ENCODE results near the gene ERLEC1.
"Not testable (repeated sequence)": the region's sequence is repeated elsewhere in the genome, so short reads cannot be mapped to it uniquely, and the experiment has no call there.

ERLEC1 gene

DNA sequence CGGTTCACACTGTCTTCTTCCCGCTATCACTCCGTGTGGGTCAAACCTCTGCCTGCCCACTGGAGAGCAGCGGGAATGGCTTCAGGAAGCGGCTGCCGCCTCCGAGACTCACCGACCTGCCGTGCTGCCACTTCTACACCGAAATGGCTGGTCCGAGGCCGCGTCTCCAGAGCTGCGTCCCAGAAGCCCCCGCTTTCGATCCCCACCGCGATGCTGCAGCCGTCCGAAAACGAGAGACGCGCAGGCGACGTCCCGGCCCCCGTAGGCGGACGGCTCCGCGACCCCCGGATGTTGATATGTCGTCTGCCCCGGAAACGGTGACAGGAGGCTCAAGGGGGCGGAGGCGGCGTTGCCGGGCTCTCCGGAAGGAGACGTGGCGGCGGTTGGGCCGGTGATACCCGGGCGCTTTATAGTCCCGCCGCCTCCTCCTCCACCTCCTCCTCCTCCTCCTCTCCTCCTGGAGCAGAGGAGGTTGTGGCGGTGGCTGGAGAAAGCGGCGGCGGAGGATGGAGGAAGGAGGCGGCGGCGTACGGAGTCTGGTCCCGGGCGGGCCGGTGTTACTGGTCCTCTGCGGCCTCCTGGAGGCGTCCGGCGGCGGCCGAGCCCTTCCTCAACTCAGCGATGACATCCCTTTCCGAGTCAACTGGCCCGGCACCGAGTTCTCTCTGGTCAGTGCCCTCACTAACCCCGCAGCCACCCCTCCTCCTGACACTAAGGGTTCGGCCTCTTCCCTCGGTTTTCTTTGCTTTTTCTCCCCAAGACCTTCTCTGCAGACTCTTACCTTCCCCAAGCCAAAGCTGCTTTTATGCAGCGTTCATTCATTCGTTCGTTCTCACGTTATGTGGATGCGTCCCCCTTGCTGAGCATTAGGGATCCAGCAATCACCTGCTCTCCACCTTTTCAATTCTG, at the start of gene ERLEC1, which contains the start of gene ASB3:
TSS of gene ERLEC1 (plus strand) at position 340 of the 909 bp plus-strand sequence. CDS start at position 507, 167 bp downstream.
TSS of gene ASB3 (minus strand) at position 249 of the 909 bp plus-strand sequence. CDS start 21,381 bp downstream, outside the sequence.
- peak; percentile 86 to 90 for DNase-seq

GRCh38 chr2:53737091-53737490, 49.8 kb upstream of the ERLEC1 start:
- DNase-seq: no peak

DNA sequence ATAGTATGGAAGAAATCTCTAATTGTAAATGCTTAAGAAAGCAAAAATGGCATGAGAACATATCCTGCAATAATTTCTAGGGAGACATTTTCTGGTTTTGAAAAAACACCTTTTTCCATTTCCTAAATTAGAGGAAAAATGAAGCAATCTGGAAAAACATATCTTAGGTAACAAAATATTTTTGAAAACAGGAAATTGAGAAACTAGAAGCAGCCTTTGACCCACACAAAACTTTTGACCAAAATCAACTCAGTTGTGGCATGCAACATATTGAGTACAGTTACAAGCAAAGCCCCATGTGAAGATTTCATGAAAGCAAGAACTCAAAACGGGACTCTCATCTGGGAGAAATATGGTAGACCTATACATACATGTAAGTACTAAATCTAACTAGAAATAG, 47.8 kb upstream of the ERLEC1 start:
- no peak for DNase-seq

GRCh38 chr2:53740170-53740569, 46.7 kb upstream of the ERLEC1 start:
- DNase-seq: no peak

GRCh38 chr2:53744395-53745065, 42.3 kb upstream of the ERLEC1 start:
- no peak for DNase-seq

DNA sequence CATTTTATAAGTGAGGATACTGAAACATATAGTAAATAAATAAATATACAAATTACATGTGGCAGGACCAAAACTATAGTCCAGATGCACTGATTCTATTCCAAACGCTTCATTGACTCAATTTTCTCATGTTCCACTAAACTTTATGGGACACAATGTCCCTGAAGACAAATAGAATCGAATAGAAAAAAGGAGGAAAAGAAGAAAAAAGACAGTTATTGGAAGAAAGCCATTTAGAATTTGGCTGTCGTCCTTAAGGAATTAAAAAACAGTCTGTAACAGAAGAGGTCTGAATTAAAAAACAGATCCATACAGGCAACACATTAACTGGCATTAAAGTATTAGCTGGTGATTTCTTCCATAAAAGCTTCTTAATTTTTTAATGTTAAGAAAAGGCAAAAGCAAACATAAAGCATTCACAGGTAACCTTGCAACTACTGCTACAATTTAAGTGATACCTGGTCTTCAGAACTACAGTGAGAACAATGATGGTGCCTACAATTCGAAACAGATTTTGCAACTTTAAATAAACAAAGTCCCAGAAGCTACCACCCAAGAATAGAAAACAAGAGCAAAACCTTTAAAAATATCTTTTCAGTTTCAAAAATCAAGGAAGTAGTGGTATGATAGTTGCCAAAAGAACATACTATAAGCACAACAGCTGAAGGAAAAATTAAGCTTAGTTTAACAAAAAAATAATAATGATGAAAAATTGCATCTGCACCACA, 36.6 kb upstream of the ERLEC1 start:
- DNase-seq: no peak

DNA sequence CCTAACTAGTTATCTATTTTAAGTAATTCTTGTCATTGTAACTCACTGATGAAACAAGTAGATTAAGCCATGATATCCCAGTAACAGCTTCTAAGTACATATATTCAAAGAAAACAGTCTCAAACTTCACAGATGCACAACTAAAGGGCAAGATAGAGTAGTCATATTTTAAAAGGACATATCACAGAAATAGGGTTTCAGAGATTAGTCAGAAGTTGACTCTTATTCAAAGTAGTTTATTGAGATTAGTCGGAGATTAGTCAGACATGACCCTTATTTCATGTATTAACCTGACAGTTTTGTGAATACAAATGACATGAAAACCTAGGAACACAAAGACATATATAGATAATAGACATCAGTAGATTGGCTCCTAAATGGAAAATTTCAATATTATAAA, 35.1 kb upstream of the ERLEC1 start:
- DNase-seq: no peak

DNA sequence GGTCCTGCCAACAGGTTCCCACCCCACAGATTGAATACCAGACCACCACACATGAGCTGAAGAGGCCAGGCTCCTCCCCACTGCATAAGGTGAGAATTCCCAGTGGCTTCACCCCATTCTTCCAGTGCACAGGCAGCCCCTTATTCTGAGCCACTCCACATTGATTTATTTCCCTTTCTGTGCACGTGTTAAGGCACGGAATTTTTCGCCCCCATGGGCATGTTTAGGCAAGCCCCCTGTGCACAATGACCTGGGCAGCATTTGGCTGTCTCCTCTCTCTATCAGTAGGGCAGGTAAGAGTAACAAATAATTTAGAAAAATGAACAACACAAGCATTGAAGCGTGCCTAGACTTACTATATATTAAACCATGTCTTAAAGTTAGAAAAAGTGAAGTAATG, 34.5 kb upstream of the ERLEC1 start:
- no peak for DNase-seq

DNA sequence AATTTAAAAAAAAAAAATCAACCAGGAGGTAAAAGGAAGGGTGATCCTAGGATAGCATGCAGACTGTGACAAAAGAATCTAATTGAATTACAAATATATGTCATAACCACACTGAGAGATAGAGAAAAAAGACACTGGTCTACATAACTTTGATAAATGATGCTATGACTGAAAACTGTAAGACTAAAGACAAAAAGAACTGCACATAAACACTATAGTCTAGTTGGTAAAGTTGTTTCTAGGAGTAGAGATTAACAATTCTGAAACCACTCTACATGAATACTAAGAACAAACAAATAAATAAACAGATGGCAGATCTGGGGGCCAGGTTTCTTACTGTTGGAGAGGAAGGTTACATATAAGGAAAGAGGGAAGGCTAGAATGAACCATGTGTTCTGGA, 33.8 kb upstream of the ERLEC1 start:
- no peak for DNase-seq

DNA sequence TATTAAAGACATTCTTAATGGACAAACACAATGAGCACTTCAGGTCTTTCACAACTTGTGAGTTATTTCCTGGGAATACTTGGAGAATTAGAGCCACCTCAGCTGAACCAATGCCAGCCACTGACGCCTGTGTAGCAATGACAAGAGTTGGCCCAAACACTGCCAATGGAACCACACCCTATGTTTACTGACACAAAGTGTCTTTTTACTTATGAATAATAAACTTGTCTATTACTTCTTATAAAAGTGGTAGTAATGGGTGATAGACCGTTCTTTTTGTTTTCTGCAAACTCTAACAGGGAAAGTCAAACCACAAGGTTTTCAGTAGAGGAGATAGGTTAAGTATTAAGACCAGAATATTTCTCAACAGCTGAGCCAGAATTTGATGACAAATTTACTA, 31.7 kb upstream of the ERLEC1 start:
- no peak for DNase-seq

GRCh38 chr2:53756644-53757043, 30.2 kb upstream of the ERLEC1 start:
- DNase-seq: no peak

DNA sequence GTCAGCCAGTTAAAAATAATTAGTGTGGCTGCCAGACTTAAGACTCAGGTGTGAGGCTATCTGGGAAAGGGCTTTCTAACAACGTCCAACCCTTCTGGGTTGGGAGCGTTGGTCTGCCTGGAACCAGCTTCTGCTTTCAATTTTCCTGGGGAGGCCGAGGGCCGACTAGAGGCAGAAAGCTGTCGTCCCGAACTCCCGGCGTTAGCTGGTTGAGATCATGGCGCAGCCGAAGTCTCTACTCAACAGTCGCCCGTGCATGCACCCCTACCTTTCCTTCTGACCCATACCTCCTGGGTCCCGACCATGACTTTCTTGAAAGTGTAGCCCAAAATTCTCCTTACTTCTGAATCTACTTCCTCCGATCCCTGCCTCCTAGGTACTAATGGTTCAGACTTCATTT, 29.6 kb upstream of the ERLEC1 start:
- not testable (repeated sequence) for DNase-seq

DNA sequence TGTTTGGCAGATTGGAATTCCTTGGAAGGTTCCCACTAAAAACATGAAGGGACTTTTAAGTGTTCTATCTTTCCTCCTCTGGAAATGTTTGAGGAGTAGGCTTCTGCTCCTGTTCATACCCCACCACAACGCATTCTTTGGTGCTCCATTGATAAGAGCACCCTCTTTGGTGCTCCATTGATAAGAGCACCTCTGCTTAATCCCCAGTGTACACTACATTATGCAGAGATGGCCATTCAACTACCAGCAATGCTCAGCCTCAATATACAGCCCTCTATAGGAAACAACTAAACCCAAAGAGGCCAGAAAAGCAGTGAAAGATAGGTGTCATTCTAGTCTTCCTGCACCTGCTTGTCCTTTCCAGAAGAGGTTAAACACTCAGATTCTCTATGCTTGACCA, 21.1 kb upstream of the ERLEC1 start:
- DNase-seq: no peak

- DNase-seq: peak; percentile 88 to 89
Measured at GRCh38 chr2:53767405-53768241, 19.2 kb upstream of the ERLEC1 start, which contains the start of gene CHAC2. Gene CHAC2 (plus strand): TSS chr2:53767804. CDS start chr2:53767887, 83 bp downstream.

DNA sequence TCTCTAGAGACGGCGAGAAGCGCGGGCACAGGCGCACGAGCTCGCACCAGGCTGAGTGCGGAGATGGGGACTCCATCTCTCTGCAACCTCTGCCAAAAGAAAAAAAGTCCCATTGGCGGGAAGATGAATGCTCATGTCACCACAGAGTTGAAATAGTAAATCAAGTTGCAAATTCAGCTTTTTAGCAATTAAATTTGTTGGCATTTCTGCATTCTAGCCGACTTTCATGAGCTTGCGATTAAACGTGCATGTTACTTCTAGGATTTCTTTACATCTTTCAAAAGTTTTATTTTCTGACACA, 18.7 kb upstream of the ERLEC1 start:
- no peak for DNase-seq

DNA sequence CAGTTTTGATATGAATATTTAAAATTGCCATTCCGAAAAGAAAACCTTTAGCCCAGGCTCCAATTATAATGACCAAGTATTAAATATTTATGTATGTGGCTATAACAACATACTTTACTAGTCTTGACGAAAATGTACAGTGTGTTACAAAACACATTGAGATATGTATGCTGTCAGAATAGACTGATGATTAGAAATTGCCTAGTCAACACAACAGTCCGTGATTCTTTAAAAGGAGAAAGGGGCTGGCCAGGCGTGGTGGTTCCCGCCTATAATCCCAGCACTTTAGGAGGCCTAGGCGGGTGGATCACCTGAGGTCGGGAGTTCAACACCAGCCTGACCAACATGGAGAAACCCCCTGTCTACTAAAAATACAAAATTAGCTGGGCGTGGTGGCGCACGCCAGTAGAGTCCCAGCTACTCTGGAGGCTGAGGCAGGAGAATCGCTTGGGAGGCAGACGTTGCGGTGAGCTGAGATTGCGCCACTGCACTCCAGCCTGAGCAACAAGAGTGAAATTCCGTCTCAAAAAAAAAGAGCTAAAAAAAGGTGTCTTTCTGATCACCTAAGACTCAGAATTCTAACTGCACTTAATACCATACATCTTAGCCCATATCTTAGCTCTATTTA, 17.4 kb upstream of the ERLEC1 start:
- DNase-seq: no peak

GRCh38 chr2:53770264-53770663, 16.6 kb upstream of the ERLEC1 start:
- no peak for DNase-seq

DNA sequence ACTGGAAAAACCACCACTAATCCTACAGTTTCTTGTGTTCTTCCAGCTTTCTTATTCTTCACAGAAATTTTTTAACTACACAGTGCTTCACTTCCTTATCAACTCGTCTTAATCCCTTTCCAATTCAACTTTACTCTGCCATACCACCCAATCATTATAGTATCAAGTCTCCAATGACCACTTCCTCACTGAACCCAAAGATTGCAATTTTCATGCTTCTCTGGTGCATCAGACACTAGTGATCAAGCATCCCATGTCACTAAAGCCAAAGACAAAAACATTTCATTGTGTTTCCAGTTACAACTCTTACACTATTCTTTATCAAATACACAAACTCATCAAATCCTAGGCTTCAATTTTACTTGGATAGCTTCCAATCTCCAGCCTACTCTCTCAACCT, 9.7 kb upstream of the ERLEC1 start:
- no peak for DNase-seq

GRCh38 chr2:53778536-53779162, 8.2 kb upstream of the ERLEC1 start:
- DNase-seq: no peak

- no peak for DNase-seq
Measured at GRCh38 chr2:53780056-53780455, 6.8 kb upstream of the ERLEC1 start.

DNA sequence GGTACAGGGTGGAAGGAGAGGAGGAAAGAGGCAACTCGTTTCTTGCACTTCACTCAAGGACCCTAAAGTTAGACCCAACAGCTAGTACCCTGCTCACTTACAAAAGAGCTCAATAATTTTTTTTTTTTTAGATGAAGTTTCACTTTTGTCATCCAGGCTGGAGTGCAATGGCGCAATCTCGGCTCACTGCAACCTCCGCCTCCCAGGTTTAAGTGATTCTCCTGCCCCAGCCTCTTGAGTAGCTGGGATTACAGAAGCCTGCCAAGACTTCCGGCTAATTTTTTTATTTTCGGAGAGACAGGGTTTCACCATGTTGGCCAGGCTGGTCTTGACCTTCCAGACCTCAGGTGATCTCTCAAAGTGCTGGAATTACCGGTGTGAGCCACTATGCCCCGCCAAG, 4.2 kb upstream of the ERLEC1 start:
- no peak for DNase-seq

DNA sequence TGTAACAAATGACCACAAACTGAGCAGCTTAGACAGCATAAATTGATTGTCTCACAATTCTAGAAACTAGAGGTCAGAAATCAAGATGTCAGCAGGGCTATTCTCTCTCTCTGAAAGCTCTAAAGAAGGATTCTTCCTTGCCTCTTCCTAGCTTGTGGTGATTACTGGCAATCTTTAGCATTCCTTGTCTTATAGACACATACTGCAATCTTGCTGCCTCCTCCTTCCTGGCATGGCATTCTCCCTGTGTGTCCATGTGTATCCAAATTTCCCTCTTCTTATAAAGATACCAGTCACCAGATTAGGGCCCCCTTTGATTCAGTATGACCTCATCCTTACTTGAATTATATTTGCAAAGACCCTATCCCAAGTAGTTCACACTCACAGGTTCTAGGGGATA, 2.4 kb upstream of the ERLEC1 start:
- no peak for DNase-seq
